Measurements from ENCODE around the gene HSBP1.

DNA sequence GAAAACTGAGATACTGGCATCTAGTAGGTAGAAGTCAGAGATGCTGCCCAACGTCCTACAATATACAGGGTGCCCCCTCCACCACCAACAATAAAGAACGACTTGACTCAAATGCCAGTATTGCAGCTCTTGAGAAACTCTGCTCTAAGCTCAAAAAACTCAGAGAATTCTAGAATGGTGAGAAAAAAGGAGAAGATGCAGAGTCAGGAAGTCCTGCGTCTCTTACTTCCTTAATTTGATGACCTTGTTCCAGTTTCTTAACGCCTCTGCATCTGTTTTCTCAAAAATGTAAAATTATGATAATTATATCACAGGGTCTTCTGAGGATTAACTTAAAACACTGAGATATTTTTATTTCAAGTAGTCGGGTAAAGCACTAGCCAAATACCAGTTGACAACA, 1.7 kb upstream of the HSBP1 start:
- TF ChIP-seq EZH2 (IDR thresholded peaks at IDR 0.05; ENCODE audit: borderline replicate concordance, low read depth, low read length, poor library complexity, severe bottlenecking), result no peak
- TF ChIP-seq CTCF (conservative IDR thresholded peaks at IDR 0.05; ENCODE audit: low read depth, low read length), result no peak
